T-helper 2 cell treated with Interferon-gamma antibody and Interleukin-4, amounts not matched to agents 100 ng/mL and 5 ng/mL, for 36 hours (primary cell): Measurements from ENCODE around the gene MAPK8IP3. TPM values are rescaled to one million over a fixed set of nuclear protein-coding genes. Genes with fewer than 3 reads are reported as not detected.
"Not testable (repeated sequence)": the region's sequence is repeated elsewhere in the genome, so short reads cannot be mapped to it uniquely, and the experiment has no call there.

Source experiments
- intact Hi-C: fragments of 100-400 bp; cut with micrococcal nuclease; formaldehyde crosslinking; loops from one replicate; pipeline ENCODE4 v1.15.1; 2023
- total RNA-seq: library from RNA; stranded (reverse); gene quantifications from 2 replicates; pipeline ENCODE4 v1.2.3, GENCODE V29; 2022

MAPK8IP3 gene
- total RNA-seq, 1 donor from 2014 or later = 89.1 TPM

GRCh38 chr16:1710811-1711507 is 5.0 kb downstream of the MAPK8IP3 start:
- intact Hi-C loops = no loop called here

DNA sequence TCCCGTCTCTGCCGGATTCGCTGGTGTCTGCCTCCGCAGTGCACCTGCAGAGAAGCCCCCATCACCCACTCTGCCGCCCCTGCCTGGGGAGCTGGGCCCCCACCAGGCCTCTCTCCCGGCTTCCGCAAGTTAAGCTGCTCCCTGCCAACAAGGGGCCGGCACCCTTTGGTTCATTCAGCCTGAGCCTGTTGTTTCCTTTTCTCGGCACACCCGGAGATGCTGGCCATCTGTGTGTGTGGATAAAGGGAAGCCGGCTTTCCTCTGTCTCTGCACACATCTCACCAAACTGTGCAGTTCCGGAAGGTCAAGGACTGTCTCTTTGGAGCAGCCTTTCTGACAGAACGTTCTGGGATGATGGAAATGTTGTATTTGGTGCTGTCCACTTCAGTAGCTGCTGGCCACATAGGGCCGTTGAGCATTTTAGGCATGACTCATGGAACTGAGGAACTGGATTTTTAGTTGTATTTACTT is 6.8 kb downstream of the MAPK8IP3 start:
- intact Hi-C loops = no loop called here

DNA sequence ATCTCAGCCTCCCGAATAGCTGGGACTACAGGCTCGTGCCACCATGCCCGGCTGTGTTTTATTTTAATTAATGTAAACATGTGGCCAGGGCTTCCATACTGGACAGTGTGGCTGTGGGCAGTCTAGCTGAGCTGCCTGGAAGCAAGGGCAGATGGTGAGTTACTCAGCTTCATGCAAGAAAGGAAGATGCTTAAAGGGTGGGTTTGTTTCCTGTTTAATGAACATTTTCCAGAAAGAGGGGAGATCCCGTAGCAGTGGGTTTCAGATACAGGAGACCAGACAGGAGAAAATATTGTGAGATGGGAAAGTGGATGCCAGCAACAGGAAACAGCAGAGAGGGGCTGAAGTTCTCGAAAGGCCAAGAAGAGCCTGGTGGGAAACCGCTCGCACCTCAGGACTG is 7.3 kb downstream of the MAPK8IP3 start:
- intact Hi-C loops = no loop called here

DNA sequence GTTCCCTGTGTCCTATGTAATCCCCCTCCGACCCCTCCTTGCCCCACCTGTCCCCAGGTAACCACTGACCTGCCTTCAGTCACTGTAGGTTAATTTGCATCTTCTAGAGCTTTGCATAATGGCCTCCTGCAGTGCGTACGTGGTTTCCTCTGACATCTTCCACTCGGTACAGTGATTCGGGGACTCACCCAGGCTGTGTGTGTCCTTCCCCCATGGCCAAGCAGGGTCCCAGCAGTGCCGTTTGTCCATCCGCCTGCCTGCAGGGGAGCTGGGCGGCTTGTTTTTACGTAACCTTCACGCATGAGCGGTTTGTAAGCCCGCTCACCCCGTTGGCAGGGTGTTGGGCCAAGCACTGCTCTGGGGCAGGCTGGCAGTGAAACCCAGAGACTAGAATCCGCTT is 7.9 kb downstream of the MAPK8IP3 start:
- intact Hi-C loops = no loop called here

DNA sequence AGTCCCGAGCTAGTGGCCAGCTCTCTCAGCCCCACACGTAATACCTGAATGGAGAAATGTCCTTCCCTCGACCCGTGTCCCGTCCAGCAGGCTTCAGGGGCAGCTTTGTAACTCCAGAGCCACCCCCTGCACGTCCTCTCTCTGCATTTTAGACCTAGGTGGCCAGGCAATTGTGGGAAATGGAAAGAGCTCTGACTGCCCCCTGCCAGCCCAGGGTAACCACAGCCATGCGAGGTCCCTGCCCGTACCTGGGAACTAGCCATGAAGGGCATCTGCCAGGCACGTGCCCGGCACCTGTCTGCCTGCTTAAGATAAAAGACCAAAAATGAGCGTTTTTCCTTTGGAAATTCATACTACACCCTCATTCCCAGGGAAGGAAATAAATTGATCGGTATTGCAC is 9.2 kb downstream of the MAPK8IP3 start:
- intact Hi-C loops = no loop called here

DNA sequence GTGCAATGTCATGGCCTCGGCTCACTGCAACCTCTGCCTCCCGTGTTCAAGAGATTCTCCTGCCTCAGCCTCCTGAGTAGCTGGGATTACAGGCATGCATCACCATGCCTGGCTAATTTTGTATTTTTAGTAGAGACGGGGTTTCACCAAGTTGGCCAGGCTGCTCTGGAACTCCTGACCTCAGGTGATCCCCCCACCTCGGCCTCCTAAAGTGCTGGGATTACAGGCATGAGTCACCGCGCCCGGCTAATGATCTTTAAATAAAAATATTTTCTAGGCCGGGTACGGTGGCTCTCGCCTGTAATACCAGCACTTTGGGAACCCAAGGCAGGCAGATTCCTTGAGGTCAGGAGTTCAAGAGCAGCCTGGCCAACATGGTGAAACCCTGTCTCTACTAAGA is 12.2 kb downstream of the MAPK8IP3 start:
- intact Hi-C loops = not testable (repeated sequence)

DNA sequence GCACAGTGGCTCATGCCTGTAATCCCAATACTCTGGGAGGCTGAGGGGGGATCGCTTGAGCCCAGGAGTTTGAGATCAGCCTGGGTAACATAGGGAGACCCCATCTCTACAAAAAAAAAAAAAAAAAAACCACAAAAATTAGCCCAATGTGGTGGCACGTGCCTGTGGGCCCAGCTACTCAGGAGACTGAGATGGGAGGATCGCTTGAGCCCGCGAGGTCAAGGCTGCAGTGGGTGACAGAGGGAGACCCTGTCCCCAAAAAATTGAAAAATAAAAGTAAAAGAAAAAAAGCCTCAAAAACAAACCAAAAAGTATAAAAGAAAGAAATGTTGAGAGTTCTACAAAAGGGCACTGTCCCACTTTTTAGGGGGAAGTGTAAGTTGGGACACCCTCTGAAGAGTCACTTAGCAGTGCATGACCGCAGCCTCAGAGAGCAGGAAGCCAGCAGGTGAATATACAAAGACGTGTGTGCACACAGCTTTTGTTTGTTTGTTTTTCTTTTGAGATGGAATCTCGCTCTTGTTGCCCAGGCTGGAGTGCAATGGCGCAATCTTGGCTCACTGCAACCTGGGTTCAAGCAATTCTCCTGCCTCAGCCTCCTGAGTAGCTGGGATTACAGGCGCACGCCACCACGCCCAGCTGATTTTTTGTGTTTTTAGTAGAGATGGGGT is 13.7 kb downstream of the MAPK8IP3 start:
- intact Hi-C loops = not testable (repeated sequence)

- intact Hi-C loops = no loop called here
These were observed 15.4 kb downstream of the MAPK8IP3 start for GRCh38 chr16:1721372-1721771.

GRCh38 chr16:1723450-1724147 is 17.6 kb downstream of the MAPK8IP3 start:
- intact Hi-C loops = no loop called here

- intact Hi-C loops = no loop called here
These were observed 18.5 kb downstream of the MAPK8IP3 start for GRCh38 chr16:1724491-1724890.

DNA sequence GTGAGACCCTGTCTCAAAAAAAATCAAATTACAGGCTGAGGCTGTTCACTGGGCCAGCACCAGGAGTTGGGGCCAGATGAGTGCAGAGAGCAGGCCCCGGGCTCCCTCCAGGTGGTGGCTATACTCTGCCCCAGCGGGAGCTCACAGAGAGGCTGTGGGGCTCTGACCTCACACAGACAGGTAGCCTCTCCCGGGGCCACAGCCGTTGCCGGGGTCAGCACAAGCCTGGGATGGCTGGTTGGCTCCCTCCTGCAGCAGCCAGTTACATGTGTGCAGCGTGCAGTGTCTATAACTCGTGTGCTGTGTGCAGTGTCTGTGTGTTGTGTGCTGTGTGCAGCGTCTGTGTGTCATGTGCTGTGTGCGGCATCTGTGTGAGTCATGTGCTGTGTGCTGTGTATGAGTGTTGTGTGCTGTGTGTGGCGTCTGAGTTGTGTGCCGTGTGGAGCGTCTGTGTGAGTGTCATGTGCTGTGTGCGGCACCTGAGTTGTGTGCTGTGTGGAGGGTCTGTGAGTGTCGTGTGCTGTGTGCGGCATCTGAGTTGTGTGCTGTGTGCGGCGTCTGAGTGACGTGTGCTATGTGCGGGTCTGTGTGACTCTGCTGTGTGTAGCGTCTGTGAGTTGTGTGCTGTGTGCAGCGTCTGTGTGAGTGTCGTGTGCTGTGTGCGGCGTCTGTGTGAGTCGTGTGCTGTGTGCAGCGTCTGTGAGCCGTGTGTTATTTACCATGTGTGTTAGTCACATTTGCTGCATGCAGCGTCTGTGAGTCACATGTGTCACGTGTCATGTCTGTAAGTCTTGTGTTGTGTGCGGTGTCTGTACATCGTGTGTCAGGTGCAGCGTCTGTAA is 20.9 kb downstream of the MAPK8IP3 start:
- intact Hi-C loops = no loop called here

DNA sequence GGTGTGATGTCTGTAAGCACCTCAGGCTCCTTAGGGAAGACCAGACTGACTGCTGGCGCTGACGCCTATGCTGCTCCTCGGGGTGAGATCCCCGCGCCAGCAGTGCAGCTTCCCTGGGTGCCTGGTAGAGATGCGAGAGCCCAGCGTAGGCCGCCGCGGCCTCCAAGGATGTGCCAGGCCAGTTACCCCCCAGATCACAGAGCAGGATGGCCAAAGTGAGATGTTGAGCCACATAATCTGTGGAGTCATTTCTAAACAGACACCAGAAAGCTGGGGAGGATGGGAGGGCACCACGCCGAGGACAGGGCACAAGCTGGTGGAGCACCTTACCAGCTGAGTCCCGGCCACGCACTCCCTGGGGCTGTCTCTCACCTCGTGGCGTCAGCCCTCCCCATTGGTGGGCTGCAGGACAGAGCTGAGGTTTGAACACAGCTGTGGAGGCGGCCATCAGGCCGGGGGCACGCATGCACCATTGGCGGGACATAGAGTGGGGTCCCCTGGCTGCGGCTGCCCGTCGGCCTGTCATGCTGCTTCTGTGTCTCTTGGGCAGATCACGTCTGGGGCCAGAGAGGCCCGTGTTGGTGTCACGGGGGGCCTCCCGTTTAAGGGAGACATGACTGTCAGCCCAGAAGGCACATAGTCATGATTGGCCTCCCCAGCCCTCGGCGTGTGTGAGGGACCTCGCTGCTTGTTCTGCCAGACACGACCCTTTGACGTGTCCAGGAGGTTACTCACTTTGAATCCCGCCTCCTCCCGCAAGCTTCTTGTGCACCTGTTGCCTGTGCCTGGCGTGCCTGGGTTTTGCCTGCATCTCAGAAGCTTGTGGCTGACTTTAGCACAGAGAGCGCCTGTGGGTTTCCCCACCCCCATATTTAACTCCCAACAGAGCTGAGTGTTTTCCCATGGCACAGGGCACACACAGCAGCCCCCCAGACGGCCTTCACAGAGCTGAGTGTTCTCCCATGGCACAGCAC is 21.9 kb downstream of the MAPK8IP3 start:
- intact Hi-C loops = no loop called here

DNA sequence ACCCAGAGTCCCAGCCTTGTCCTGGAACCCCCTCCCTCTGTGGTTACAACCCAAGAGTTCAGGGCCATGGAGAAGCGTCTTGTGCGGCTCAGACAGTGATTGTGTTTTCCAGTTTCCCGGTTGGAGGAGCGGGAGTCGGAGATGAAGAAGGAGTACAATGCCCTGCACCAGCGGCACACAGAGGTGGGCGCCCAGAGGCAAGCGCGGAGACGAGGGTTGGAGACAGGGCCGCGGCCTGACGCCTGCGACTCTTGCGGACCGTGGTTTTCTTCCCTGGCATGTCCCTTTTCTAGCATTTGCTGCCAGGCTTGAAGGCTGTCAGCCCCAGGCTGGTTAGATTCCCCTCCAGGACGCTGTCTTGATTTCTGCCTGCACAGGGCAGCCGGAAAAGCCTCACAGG is 23.0 kb downstream of the MAPK8IP3 start:
- intact Hi-C loops = no loop called here

- intact Hi-C loops = no loop called here
These were observed 23.4 kb downstream of the MAPK8IP3 start for GRCh38 chr16:1729445-1729844.

DNA sequence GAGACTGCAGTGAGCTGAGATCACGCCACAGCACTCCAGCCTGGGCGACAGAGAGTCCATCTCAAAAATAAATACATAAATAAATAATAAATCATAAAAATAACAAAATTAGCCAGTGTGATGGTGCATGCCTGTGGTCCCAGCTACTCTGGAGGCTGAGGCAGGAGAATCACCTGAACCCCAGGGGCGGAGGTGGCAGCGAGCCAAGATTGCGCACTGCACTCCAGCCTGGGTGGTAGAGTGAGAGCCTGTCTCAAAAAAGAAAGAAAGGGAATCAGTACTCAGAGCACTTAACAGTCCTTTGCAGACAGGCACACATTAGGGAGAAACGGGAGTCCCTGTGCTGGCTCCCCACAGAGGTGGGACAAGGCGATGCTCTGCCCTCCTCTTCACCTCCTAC is 25.1 kb downstream of the MAPK8IP3 start:
- intact Hi-C loops = no loop called here

DNA sequence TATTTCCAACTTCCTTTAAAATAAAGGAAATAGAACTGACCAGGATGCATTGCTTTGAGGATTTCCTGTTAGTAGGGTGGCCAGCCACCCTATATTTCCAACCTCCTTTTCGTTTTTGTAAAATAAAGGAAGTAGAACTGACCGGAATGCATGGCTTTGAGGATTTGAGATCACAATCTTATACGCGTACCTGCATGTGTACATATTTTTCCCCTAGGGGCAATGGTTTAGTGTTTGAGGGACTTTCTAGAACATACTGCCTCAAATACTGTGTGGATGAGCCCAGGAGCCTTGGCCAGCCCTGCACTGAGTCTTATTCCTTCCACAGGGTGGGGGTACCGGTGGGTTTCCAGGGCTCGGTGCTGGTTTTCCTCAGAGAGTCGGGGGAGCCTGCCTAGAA is 25.6 kb downstream of the MAPK8IP3 start:
- intact Hi-C loops = no loop called here

GRCh38 chr16:1732071-1732470 is 26.1 kb downstream of the MAPK8IP3 start:
- intact Hi-C loops = no loop called here

GRCh38 chr16:1732551-1732987 is 26.6 kb downstream of the MAPK8IP3 start:
- intact Hi-C loops = not testable (repeated sequence)

DNA sequence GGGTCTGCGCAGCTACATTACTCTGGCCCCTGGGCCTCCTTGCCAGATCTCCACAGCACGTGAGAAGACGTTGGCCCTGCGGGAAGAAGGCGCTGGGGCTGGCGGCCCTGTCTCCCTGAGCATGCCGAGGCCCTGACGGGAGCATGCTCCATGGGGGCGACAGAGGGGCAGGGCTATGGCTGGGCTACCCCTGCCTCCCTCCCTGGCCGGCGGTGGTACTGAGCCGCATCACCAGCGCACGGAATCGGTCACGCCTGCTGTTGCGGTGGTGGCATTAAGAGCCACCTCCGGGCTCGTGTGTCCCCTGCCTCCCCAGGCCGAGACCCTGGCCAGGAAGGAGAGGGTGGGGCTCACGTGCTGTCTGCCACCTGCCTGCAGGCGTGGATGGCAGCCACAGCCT is 28.1 kb downstream of the MAPK8IP3 start:
- intact Hi-C loops = no loop called here

- intact Hi-C loops = no loop called here
These were observed 28.8 kb downstream of the MAPK8IP3 start for GRCh38 chr16:1734816-1735215.
